SU-DHL-6 (cell line): ENCODE data around the gene PDSS1.
A peak's percentile ranks its signal among the peaks of the same experiment; 100 is the strongest.
"Not testable (repeated sequence)": the region's sequence is repeated elsewhere in the genome, so short reads cannot be mapped to it uniquely, and the experiment has no call there.

Source experiments
- H2AFZ ChIP-seq: fragments of 200-600 bp; sonication (generic); 2 replicates; pipeline ENCODE4 v1.6.1; 2014; ENCODE audit warnings: low read depth, mild to moderate bottlenecking, moderate library complexity, mixed read lengths, antibody characterized with exemption, low read length; ENCODE audit not compliant: severe bottlenecking
- H3F3A ChIP-seq: fragments of 200-600 bp; shearing (Covaris generic); 2 replicates; pipeline ENCODE4 v1.6.0; 2016; ENCODE audit warnings: antibody characterized with exemption, mild to moderate bottlenecking; ENCODE audit not compliant: insufficient read depth
- H3K27ac ChIP-seq: fragments of 200-600 bp; sonication (generic); 2 replicates; pipeline ENCODE4 v1.5.1; 2016; ENCODE audit warnings: low read depth, mild to moderate bottlenecking, low read length, moderate library complexity, mixed read lengths
- H3K27me3 ChIP-seq: fragments of 200-600 bp; sonication (generic), shearing (Covaris generic); 2 replicates; pipeline ENCODE4 v1.6.0; 2014; ENCODE audit warnings: mild to moderate bottlenecking, low read length
- H3K36me3 ChIP-seq: fragments of 200-600 bp; sonication (generic); 2 replicates; pipeline ENCODE4 v1.6.1; 2014; ENCODE audit warnings: mild to moderate bottlenecking, low read length, mixed read lengths
- H3K4me2 ChIP-seq: fragments of 300-600, 200-600 bp; shearing (Covaris generic), sonication (generic); 2 replicates; pipeline ENCODE4 v1.6.0; 2014; ENCODE audit warnings: low read length, low read depth, mild to moderate bottlenecking; ENCODE audit not compliant: poor library complexity, severe bottlenecking
- H3K4me3 ChIP-seq: fragments of 200-600 bp; sonication (generic); 2 replicates; pipeline ENCODE4 v1.5.1; 2014; ENCODE audit warnings: antibody characterized with exemption, low read length, mild to moderate bottlenecking, mixed read lengths; ENCODE audit not compliant: insufficient read depth, poor library complexity, severe bottlenecking
- H3K79me2 ChIP-seq: fragments of 200-600 bp; sonication (generic); 2 replicates; pipeline ENCODE4 v1.6.1; 2014; ENCODE audit warnings: mild to moderate bottlenecking, low read length, moderate library complexity; ENCODE audit not compliant: insufficient read depth
- H3K9ac ChIP-seq: fragments of 200-600 bp; sonication (generic); 2 replicates; pipeline ENCODE4 v1.7.0; 2014; ENCODE audit warnings: mild to moderate bottlenecking, low read length
- H3K9me2 ChIP-seq: fragments of 200-600 bp; sonication (generic); replicated peaks from 2 replicates; pipeline ENCODE4 v1.6.1; 2014; ENCODE audit warnings: low read length; ENCODE audit not compliant: insufficient read depth
- H3K9me3 ChIP-seq: fragments of 200-600 bp; sonication (generic); 2 replicates; pipeline ENCODE4 v1.6.1; 2014; ENCODE audit warnings: low read length, mixed read lengths; ENCODE audit not compliant: insufficient read depth
- H4K20me1 ChIP-seq: fragments of 200-600 bp; sonication (generic); 2 replicates; pipeline ENCODE4 v1.6.1; 2014; ENCODE audit warnings: low read depth, mild to moderate bottlenecking, antibody characterized with exemption, low read length, moderate library complexity, mixed read lengths
- CTCF ChIP-seq: fragments of 200-600 bp; sonication (generic); IDR thresholded peaks from one replicate; pipeline ENCODE4 v1.5.1; 2017; ENCODE audit warnings: antibody characterized with exemption, mild to moderate bottlenecking, low read length, moderate library complexity; ENCODE audit not compliant: insufficient read depth, poor library complexity, severe bottlenecking
- EZH2phosphoT487 ChIP-seq: fragments of 200-600 bp; sonication (generic), shearing (Covaris generic); conservative IDR thresholded peaks from 2 replicates; pipeline ENCODE4 v1.6.1; 2018; ENCODE audit warnings: mild to moderate bottlenecking, antibody characterized with exemption, low read length, moderate library complexity, mixed read lengths

The PDSS1 gene

GRCh38 chr10:26787362-26787761 lies 89.9 kb downstream of the PDSS1 start:
- H3K79me2 ChIP-seq: peaks cover 100% of the 10 kb centered on the region

GRCh38 chr10:26789779-26790178 lies 92.3 kb downstream of the PDSS1 start:
- H3K79me2 ChIP-seq: peaks cover 100% of the 10 kb centered on the region
- H3K36me3 ChIP-seq, H3K9me2 ChIP-seq, H4K20me1 ChIP-seq, H3K4me3 ChIP-seq, H3K27ac ChIP-seq, H3K4me2 ChIP-seq, H3K27me3 ChIP-seq, H3K9ac ChIP-seq, H2AFZ ChIP-seq, H3K9me3 ChIP-seq: not testable (repeated sequence)
- H3F3A ChIP-seq: peaks cover 21% of the 10 kb centered on the region; the same call in 1 of the 2 replicates

More at GRCh38 chr10:26787362-26787761, 89.9 kb downstream of the PDSS1 start:
- peaks cover 5% of the 10 kb centered on the region for H3K36me3 ChIP-seq
- no peak overlapping the region for H3K9ac ChIP-seq
- no peak overlapping the region for H2AFZ ChIP-seq
- H3K27me3 ChIP-seq: no peaks in the 10 kb centered on the region
- no peak overlapping the region for H3K4me2 ChIP-seq
- H3F3A ChIP-seq: peaks cover 8% of the 10 kb centered on the region; the same call in 1 of the 2 replicates
- TF ChIP-seq CTCF (no peak), EZH2phosphoT487 (no peak)
- 0 out of 2 replicates have a peak overlapping the region, but pooled peaks have one; percentile 31 for H3K27ac ChIP-seq
- no peaks in the 10 kb centered on the region for H4K20me1 ChIP-seq
- no peak overlapping the region for H3K4me3 ChIP-seq
- H3K9me2 ChIP-seq: no peaks in the 10 kb centered on the region
- H3K9me3 ChIP-seq: no peaks in the 10 kb centered on the region

- H2AFZ ChIP-seq: no peak overlapping the region
- TF ChIP-seq CTCF (no peak), EZH2phosphoT487 (no peak)
- H3K9ac ChIP-seq: no peak overlapping the region; the same call in 1 of the 2 replicates
- H3K27ac ChIP-seq: peak overlapping the region; percentile 47
- no peaks in the 10 kb centered on the region for H3K27me3 ChIP-seq
- no peak overlapping the region for H3K4me3 ChIP-seq
- peaks cover 100% of the 10 kb centered on the region for H3K79me2 ChIP-seq
- peak overlapping the region; percentile 12 for H3K4me2 ChIP-seq
- 0 out of 2 replicates have a peak, but pooled peaks cover 2% of the 10 kb centered on the region for H3K9me3 ChIP-seq
- H3K36me3 ChIP-seq: peaks cover 13% of the 10 kb centered on the region
- no peaks in the 10 kb centered on the region for H4K20me1 ChIP-seq
- H3K9me2 ChIP-seq: no peaks in the 10 kb centered on the region
- H3F3A ChIP-seq: peaks cover 21% of the 10 kb centered on the region; the same call in 1 of the 2 replicates
Measured at GRCh38 chr10:26790221-26790995, 92.9 kb downstream of the PDSS1 start.
